Smooth muscle cell (in vitro differentiated cells): ENCODE measurements around the gene EFCAB10. TPM values are rescaled to one million over a fixed set of nuclear protein-coding genes. Genes with fewer than 3 reads are reported as not detected.
A peak's percentile ranks its signal among the peaks of the same experiment; 100 is the strongest.

Experiments used
- DNase-seq: peaks from one replicate; lab custom pipeline; 2025; ENCODE audit not compliant: unreplicated experiment; lab: John Stamatoyannopoulos, UW
- H2AFZ ChIP-seq: fragments of 200-600 bp; sonication (generic); 2 replicates; pipeline ENCODE4 v1.6.0; 2016; ENCODE audit warnings: antibody characterized with exemption, low read depth, mild to moderate bottlenecking
- H3F3A ChIP-seq: fragments of 200-600 bp; sonication (generic); 2 replicates; pipeline ENCODE4 v1.6.0; 2017; ENCODE audit warnings: antibody characterized with exemption, low read depth
- H3K27ac ChIP-seq: fragments of 200-600 bp; sonication (generic); 2 replicates; pipeline ENCODE4 v1.5.1; 2016; ENCODE audit warnings: low read depth, mild to moderate bottlenecking
- H3K27me3 ChIP-seq: fragments of 200-600 bp; sonication (generic); 2 replicates; pipeline ENCODE4 v1.6.1; 2016; ENCODE audit warnings: low read depth, mild to moderate bottlenecking
- H3K36me3 ChIP-seq: fragments of 200-600 bp; sonication (generic); 2 replicates; pipeline ENCODE4 v1.5.1; 2016; ENCODE audit warnings: low read depth
- H3K4me1 ChIP-seq: fragments of 200-600 bp; sonication (generic); 2 replicates; pipeline ENCODE4 v1.5.1; 2016; ENCODE audit warnings: low read depth
- H3K4me2 ChIP-seq: fragments of 200-600 bp; sonication (generic); 2 replicates; pipeline ENCODE4 v1.6.0; 2016; ENCODE audit warnings: mild to moderate bottlenecking
- H3K4me3 ChIP-seq: fragments of 200-600 bp; sonication (generic); 2 replicates; pipeline ENCODE4 v1.5.1; 2016; ENCODE audit warnings: mild to moderate bottlenecking
- H3K79me2 ChIP-seq: fragments of 200-600 bp; sonication (generic); 2 replicates; pipeline ENCODE4 v1.6.0; 2016; ENCODE audit warnings: low read depth, mild to moderate bottlenecking
- H3K9ac ChIP-seq: fragments of 200-600 bp; sonication (generic); 2 replicates; pipeline ENCODE4 v1.6.0; 2016; ENCODE audit warnings: low read depth
- H3K9me3 ChIP-seq: fragments of 200-600 bp; sonication (generic); replicated peaks from 2 replicates; pipeline ENCODE4 v1.5.1; 2016; ENCODE audit warnings: low read depth
- H4K20me1 ChIP-seq: fragments of 200-600 bp; sonication (generic); 2 replicates; pipeline ENCODE4 v1.6.0; 2016; ENCODE audit warnings: low read depth
- CTCF ChIP-seq: fragments of 200-600 bp; sonication (generic); IDR thresholded peaks from 2 replicates; pipeline ENCODE4 v1.5.1; 2017; ENCODE audit warnings: borderline replicate concordance, mild to moderate bottlenecking, antibody characterized with exemption; ENCODE audit not compliant: insufficient read depth, poor library complexity, severe bottlenecking
- WGBS: methylation state at CpG from one replicate; pipeline ENCODE4 v1.1.7; 2016; ENCODE audit warnings: low lambda C conversion rate; 5-methylcytosine and 5-hydroxymethylcytosine counted together
- polyA plus RNA-seq: library from polyadenylated mRNA; unstranded; fragments of >200 nt; fragmentation: Nextera tagmentation; extraction: Ambion mirVana; gene quantifications from 2 replicates; pipeline ENCODE4 v1.2.1, GENCODE V29; 2016
- total RNA-seq: library from RNA; depleted of rRNA; stranded (reverse); fragments of >200 nt; gene quantifications from 2 replicates; pipeline ENCODE4 v1.2.3, GENCODE V29; 2014

Gene EFCAB10
- 1.2 TPM in 1 of 2 replicates, not detected in the other for total RNA-seq
- polyA plus RNA-seq: 0.35 and 0.56 TPM in 2 replicates

GRCh38 chr7:105581066-105581811 is at the start of gene EFCAB10:
Gene EFCAB10 (minus strand): TSS chr7:105581493. CDS start chr7:105581463, 30 bp downstream.
- Histone ChIP-seq H3K27me3 (no peaks in the 10 kb centered on the region), H3K4me3 (peak within 1 kb of the TSS; percentile 43), H3K27ac (no peak within 1 kb of the TSS), H3F3A (no peaks in the 10 kb centered on the region), H3K36me3 (no peaks in the 10 kb centered on the region), H3K9me3 (no peaks in the 10 kb centered on the region), H2AFZ (no peak within 1 kb of the TSS), H3K4me2 (peak within 1 kb of the TSS; percentile 86), H3K9ac (no peak within 1 kb of the TSS), H3K79me2 (no peaks in the 10 kb centered on the region), H4K20me1 (no peaks in the 10 kb centered on the region), H3K4me1 (peaks cover 4% of the 10 kb centered on the region)
- peak; percentile 9 for DNase-seq
- TF ChIP-seq CTCF: no peak
- WGBS: 14% methylated on average over 36 of the region's 36 CpGs

GRCh38 chr7:105625986-105626385 is 44.7 kb upstream of the EFCAB10 start:
- Histone ChIP-seq H3K4me2 (no peak overlapping the region), H3K9me3 (no peaks in the 10 kb centered on the region), H2AFZ (no peak overlapping the region), H3K9ac (no peak overlapping the region), H3K27ac (no peak overlapping the region), H4K20me1 (no peaks in the 10 kb centered on the region), H3F3A (no peaks in the 10 kb centered on the region), H3K4me3 (no peak overlapping the region), H3K27me3 (no peaks in the 10 kb centered on the region), H3K36me3 (peaks cover 8% of the 10 kb centered on the region), H3K79me2 (no peaks in the 10 kb centered on the region), H3K4me1 (no peaks in the 10 kb centered on the region)
- no peak for TF ChIP-seq CTCF
- DNase-seq: no peak
- WGBS: 95% methylated on average over 2 of the region's 2 CpGs

DNA sequence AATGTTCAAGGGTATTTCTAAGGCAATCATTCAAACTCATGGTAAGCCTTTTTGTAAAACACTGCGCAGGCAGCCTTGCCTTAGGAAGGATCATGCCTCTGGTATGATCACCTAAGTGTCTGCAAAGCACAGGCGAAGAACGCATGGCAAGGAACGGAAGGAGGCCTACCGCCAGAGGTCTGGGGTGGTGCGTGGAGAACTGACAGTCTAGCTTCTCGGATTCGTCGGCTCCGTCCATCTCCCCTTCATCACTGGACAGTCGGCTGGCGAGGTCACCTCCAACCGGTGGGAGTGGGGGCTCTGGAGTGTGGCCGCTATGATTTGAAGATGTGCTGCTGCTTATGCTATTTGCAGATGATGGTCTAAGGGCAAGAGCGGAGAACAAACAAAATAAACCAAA is 42.6 kb upstream of the EFCAB10 start:
- H4K20me1 ChIP-seq: no peaks in the 10 kb centered on the region
- H3K9ac ChIP-seq: no peak overlapping the region
- over 99% methylated on average over 15 of the region's 15 CpGs for WGBS
- DNase-seq: no peak
- no peak for TF ChIP-seq CTCF
- no peak overlapping the region for H2AFZ ChIP-seq
- H3K36me3 ChIP-seq: peaks cover 8% of the 10 kb centered on the region
- no peak overlapping the region for H3K4me3 ChIP-seq
- H3K79me2 ChIP-seq: no peaks in the 10 kb centered on the region
- no peak overlapping the region for H3K4me2 ChIP-seq
- no peaks in the 10 kb centered on the region for H3F3A ChIP-seq
- no peak overlapping the region for H3K27ac ChIP-seq
- H3K27me3 ChIP-seq: no peaks in the 10 kb centered on the region
- H3K9me3 ChIP-seq: no peaks in the 10 kb centered on the region
- no peaks in the 10 kb centered on the region for H3K4me1 ChIP-seq

DNA sequence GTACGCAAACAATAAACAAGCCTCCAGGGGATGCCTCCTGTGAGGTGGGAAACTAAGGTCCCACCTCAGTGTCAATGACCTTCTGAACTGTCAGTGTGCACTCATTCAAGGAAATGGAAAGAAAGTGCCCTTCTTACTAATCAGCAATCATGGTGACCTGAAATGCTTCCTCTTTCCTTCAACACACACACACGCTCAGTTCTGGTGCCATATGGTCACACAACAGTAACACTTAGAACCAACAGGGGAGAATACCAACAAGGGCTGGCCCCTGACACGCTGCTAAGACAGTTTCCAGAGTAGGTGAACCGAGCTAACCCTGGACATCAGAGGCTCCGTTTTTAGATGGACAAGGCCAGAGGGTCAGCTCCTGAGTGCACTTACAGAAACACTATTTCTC is 42.1 kb upstream of the EFCAB10 start:
- H2AFZ ChIP-seq: no peak overlapping the region
- no peak overlapping the region for H3K9ac ChIP-seq
- H4K20me1 ChIP-seq: no peaks in the 10 kb centered on the region
- TF ChIP-seq CTCF: no peak
- no peaks in the 10 kb centered on the region for H3K9me3 ChIP-seq
- no peak overlapping the region for H3K4me3 ChIP-seq
- no peaks in the 10 kb centered on the region for H3K4me1 ChIP-seq
- H3K79me2 ChIP-seq: no peaks in the 10 kb centered on the region
- 98% methylated on average over 5 of the region's 5 CpGs for WGBS
- no peak overlapping the region for H3K27ac ChIP-seq
- no peaks in the 10 kb centered on the region for H3F3A ChIP-seq
- peaks cover 8% of the 10 kb centered on the region for H3K36me3 ChIP-seq
- H3K4me2 ChIP-seq: no peak overlapping the region
- no peak for DNase-seq
- H3K27me3 ChIP-seq: no peaks in the 10 kb centered on the region
